OCI-LY3 (cell line): Measurements from ENCODE around the gene FSTL4.

Experiments used
- EZH2phosphoT487 ChIP-seq: fragments of 200-600 bp; shearing (Covaris generic); IDR thresholded peaks from 2 replicates; pipeline ENCODE4 v1.6.1; 2018; ENCODE audit warnings: antibody characterized with exemption, mixed run types, low read depth
- TF ChIP-seq, protein P1 (sequence below): fragments of 200-600, 300-600 bp; sonication (generic); IDR thresholded peaks from 2 replicates; pipeline ENCODE4 v1.5.1; 2014; ENCODE audit warnings: antibody characterized with exemption, low read length, low read depth

DNA sequence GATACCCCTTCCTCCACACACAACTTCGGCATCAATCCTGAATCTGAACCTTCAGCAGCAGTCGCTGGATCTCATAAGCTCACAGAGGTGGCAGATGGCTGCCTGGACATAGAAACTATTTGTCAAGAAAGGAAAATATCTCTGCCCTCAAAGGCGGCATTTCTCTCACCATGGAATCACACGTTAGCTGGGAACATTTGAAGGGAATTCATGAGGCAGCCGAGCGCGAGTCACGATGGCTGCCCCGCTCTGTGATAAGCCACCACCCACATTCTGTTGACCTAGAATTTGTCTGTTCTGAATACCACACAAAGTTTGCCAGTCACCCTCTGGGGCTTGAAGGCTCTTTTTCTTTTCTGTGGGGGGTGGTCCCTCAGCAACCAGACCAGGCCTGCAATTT, 157.9 kb downstream of the FSTL4 start:
- TF ChIP-seq, protein P1, sequence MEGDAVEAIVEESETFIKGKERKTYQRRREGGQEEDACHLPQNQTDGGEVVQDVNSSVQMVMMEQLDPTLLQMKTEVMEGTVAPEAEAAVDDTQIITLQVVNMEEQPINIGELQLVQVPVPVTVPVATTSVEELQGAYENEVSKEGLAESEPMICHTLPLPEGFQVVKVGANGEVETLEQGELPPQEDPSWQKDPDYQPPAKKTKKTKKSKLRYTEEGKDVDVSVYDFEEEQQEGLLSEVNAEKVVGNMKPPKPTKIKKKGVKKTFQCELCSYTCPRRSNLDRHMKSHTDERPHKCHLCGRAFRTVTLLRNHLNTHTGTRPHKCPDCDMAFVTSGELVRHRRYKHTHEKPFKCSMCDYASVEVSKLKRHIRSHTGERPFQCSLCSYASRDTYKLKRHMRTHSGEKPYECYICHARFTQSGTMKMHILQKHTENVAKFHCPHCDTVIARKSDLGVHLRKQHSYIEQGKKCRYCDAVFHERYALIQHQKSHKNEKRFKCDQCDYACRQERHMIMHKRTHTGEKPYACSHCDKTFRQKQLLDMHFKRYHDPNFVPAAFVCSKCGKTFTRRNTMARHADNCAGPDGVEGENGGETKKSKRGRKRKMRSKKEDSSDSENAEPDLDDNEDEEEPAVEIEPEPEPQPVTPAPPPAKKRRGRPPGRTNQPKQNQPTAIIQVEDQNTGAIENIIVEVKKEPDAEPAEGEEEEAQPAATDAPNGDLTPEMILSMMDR = no peak
- no peak for TF ChIP-seq EZH2phosphoT487
